Astrocyte of the cerebellum (primary cell): Measurements from ENCODE around the gene AGAP2.

Experiments
- DNase-seq: peaks from one replicate; pipeline ENCODE4 v3.0.0-alpha.2; 2011; ENCODE audit warnings: low read depth
- H3K4me3 ChIP-seq: 2 replicates; pipeline ENCODE4 v1.5.1; 2011; ENCODE audit warnings: mild to moderate bottlenecking, low read depth, low read length, moderate library complexity
- in situ Hi-C: cut with HindIII; loops from 2 replicates; pipeline ENCODE4 v1.10.0; 2017; ENCODE audit warnings: low sequenced_read_pairs
- TF ChIP-seq, protein P1 (sequence below): IDR thresholded peaks from 2 replicates; pipeline ENCODE4 v1.5.1; 2012; ENCODE audit warnings: low read length, low read depth, moderate library complexity, mild to moderate bottlenecking; ENCODE audit errors: missing control alignments

Gene AGAP2

DNA sequence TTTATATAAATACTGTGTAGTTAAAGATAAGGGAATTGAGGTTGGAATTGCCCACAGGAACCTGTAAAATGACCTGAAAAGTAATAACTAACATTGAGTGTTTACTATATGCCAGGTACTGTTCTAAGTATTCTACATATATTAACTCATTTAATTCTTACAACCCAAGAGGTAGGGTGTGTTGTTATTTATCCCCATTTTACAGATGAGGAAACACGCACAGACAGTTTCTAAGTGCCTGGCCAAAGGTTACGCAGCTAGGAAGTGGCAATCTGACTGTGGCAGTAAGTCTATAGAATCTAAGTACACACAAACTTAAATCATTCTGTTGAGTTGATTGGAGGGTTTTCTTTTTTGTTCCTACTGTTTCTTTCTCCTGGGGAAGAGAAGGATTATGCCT is 5.2 kb upstream of the AGAP2 start:
- H3K4me3 ChIP-seq: no peak overlapping the region
- TF ChIP-seq, protein P1, sequence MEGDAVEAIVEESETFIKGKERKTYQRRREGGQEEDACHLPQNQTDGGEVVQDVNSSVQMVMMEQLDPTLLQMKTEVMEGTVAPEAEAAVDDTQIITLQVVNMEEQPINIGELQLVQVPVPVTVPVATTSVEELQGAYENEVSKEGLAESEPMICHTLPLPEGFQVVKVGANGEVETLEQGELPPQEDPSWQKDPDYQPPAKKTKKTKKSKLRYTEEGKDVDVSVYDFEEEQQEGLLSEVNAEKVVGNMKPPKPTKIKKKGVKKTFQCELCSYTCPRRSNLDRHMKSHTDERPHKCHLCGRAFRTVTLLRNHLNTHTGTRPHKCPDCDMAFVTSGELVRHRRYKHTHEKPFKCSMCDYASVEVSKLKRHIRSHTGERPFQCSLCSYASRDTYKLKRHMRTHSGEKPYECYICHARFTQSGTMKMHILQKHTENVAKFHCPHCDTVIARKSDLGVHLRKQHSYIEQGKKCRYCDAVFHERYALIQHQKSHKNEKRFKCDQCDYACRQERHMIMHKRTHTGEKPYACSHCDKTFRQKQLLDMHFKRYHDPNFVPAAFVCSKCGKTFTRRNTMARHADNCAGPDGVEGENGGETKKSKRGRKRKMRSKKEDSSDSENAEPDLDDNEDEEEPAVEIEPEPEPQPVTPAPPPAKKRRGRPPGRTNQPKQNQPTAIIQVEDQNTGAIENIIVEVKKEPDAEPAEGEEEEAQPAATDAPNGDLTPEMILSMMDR: no peak
- no peak for DNase-seq
- in situ Hi-C loops: no loop called here

DNA sequence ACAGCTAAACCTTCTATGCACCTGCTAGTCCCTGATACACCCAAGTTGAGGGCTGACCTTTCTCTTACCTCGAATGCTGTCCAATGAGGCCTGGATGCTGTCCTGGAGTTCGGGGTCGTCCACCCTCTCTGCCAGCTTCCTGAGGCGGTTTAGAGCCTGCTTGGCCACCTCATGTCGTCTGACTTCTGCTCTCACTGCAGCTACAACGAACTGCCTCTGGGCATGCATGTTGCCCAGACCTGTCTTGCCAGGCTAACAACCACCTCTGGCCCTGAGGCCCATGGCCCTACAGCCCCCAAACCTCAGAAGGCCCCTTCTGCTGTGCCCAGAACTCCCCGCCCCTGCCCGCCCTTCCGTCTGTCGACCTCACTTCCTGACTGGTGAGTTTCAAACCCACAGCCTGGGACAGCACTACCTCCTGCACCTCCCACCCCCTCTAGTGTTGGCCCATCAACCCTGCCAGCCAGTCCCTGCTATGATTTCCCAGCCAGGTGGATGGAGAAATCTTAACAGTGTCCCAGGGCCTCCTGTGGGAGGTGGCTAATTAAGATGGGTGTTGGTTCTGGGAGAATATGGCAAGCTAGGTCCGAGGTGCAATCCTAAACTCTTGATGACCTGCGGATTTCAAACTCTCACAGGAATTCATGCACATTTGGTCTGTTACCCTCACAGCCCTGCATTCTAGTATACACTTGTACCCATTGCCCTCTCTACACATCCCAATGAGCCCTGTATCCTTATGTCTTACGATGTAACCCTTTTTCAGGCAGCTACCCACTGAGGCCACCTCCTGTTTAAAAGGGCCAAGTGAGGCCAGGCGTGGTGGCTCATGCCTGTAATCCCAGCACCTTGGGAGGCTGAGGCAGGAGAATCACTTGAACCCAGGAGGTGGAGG is 3.5 kb upstream of the AGAP2 start:
- DNase-seq: no peak
- TF ChIP-seq, protein P1: no peak
- in situ Hi-C loops: no loop called here
- H3K4me3 ChIP-seq: no peak overlapping the region

DNA sequence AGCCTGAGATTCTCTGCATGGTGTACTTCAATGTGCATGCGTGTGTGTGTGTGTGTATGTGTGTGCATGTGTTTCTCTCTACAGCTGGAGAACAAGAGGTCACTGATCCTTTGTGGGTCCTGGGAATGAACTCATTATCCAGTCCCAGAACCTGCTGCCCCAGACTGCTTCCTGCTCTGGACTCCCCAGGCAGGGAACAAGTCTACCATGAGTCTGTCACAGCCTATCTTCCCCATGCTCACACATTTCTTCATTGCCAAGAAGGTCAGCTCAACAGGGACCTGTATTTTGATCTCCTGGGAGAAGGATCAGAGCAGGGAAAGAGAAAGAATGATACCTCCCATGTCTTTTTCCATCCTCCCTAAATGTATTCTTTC is 2.9 kb upstream of the AGAP2 start:
- DNase-seq: no peak
- in situ Hi-C loops: no loop called here
- H3K4me3 ChIP-seq: no peak overlapping the region
- TF ChIP-seq, protein P1: no peak

DNA sequence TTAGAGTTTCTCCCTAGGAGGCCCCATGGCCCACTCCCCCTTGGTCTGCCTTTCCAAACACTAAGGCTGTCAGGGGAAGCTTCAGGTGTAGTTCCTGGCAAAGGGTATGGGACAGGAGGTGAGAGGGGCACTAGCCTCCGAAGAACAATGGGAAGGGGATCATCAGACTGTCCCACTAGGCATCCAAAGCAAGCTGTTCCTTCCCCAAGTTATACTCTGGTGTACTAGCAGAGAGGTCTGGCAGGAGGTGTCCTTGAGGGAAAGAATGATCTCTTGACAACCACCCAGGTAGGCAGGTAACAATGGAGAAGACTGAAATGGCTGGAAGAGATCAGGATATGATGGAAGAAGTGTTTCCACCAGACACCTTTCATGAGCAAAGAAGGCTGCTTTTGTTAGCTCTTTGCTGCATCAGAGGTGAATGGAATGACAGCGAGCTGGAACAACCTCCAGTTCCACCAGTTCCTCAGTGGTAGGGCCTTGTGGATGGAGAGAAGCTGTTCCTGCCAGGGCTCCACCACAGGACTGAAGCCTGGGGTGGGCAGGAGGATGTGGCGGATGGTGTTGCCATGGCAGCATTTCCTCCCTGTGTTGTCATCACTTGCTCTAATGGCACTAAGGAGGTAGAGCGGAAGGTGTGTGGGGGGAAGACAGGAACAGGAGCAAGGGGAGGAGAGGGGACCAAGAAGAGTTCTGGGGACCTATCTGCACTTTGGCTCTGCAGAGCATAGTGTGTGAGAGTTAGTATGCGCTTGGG is 2.3 kb upstream of the AGAP2 start:
- DNase-seq: no peak
- no peak overlapping the region for H3K4me3 ChIP-seq
- in situ Hi-C loops: no loop called here
- TF ChIP-seq, protein P1: no peak

DNA sequence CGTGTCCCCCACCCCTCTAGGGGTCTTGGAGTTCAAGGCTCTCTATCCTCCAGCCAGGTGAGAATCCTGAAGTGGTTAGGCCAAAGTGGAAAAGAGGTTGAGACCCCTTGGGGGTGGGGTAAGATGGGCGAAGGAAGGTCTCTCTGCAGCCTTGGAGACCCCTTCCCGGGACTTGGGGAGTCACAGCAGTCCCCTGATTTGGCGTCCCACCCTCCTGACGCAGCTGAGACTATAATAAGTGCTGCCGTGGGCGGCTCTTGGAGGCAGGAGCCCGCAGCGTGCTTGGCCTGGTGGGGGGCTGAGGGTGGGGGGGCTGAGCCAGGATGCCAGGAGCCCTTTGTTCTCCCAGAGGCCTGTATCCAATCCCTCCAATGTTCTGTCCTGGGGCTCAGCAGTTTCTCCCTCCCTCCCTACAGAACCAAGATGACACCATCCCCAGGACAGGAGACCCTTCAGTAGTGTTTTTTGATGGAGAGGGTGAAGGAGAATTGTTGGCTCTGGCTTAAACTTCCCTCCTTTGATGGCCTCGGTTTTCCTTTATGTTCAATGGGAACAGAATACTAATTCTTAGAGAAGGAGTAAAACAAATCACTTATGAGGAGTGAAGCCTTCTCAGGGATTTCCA is 1.5 kb upstream of the AGAP2 start:
- TF ChIP-seq, protein P1: no peak
- no peak overlapping the region for H3K4me3 ChIP-seq
- DNase-seq: no peak
- in situ Hi-C loops: no loop called here

DNA sequence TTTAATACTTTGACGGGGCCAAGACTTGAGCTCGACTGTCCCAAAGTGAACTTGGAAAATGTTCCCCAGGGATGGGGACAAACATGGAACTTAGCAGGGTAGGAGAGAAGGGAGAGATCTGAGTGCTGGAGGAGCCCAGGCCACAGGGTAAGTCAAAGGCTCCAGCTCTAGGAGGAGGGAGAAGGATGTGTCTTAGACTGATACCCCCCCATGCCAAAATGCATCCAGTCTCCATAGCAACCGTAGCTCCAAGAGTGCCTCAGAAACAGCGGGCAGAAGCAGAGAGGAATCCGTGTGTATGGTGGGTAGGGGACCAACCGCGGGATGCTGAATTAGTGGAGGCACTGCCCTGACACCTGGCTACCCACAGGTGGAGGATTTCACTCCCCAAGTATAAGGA is 845 bp upstream of the AGAP2 start:
- TF ChIP-seq, protein P1: no peak
- in situ Hi-C loops: no loop called here

More for the DNA sequence above, 845 bp upstream of the AGAP2 start:
- no peak overlapping the region for H3K4me3 ChIP-seq
- DNase-seq: no peak
